Transverse colon (tissue), 4 donors: ENCODE results near the gene LRRC49.

ENCODE experiments used
- CTCF ChIP-seq, 5 experiments: fragments of 200-600 bp in 3 of 5; fragments of 450-650 bp in 2 of 5; sonication (generic) in 3 of 5; IDR thresholded peaks; 1 replicate in 2 of 5; 2 replicates in 3 of 5; pipeline ENCODE4 v1.5.1; 2016 to 2017; ENCODE audit warnings: antibody characterized with exemption in 5 of 5, inconsistent platforms in 3 of 5, mild to moderate bottlenecking in 2 of 5, moderate library complexity in 1 of 5
- EP300 ChIP-seq: sonication (generic); formaldehyde crosslinking; IDR thresholded peaks from one replicate; pipeline ENCODE4 v1.6.1; 2017; ENCODE audit warnings: antibody characterized with exemption, low read depth
- POLR2AphosphoS5 ChIP-seq, 3 donors: sonication (generic); formaldehyde crosslinking; IDR thresholded peaks; one replicate each; pipeline ENCODE4 v1.6.1; 2016; ENCODE audit warnings: antibody characterized with exemption in 3 of 3

GRCh38 chr15:70955151-70955550 lies 62.5 kb downstream of the LRRC49 start:
- no peak for TF ChIP-seq CTCF (IDR thresholded peaks at IDR 0.05)
- no peak for TF ChIP-seq EP300
- no peak for TF ChIP-seq POLR2AphosphoS5 (IDR thresholded peaks at IDR 0.05)
